ENCODE data around the gene RHBDL1. TPM values are rescaled to one million over a fixed set of nuclear protein-coding genes. Genes with fewer than 3 reads are reported as not detected.

The RHBDL1 gene
- total RNA-seq, 5 donors from 2014 or later (not counting 1 experiment from before 2014, with no cell fraction given): 2.0 to 3.6 (median 2.5) TPM

- H3K4me3 Mint-ChIP-seq: peak overlapping the region in 2 of 3 donors; percentile 17 to 82
- H3K36me3 Mint-ChIP-seq: no peaks in the 10 kb centered on the region
- Histone ChIP-seq H3K27ac (ENCODE audit: low read length) (peak overlapping the region; percentile 34), H3K36me3 (ENCODE audit: control insufficient read depth in 2 of 2, extremely low read depth in 1 of 2, insufficient read depth in 1 of 2, low read length in 1 of 2) (no peaks in the 10 kb centered on the region), H3K4me1 (ENCODE audit: control insufficient read depth in 1 of 2, extremely low read depth in 1 of 2, insufficient read depth in 2 of 2, low read length in 2 of 2) (peaks cover 18 to 62% of the 10 kb centered on the region in 2 experiments), H3K9me3 (no peaks in the 10 kb centered on the region), H3K4me3 (ENCODE audit: control insufficient read depth in 1 of 2, extremely low read depth in 1 of 2, low read length in 1 of 2) (peak overlapping the region in 1 of 2 donors; percentile 11), H3K27me3 (replicated peaks in 1 of 2; ENCODE audit: control insufficient read depth in 2 of 2, extremely low read depth in 1 of 2, insufficient read depth in 2 of 2, low read length in 1 of 2) (peaks cover 0 to 33% of the 10 kb centered on the region in 2 experiments)
- POLR2A ChIA-PET: no interaction called here
- whole genome bisulfite sequencing (ENCODE audit: insufficient coverage): 10% methylated on average over 37 of the region's 37 CpGs
- DNase-seq: peak in 16 of 35 experiments; percentile 22 to 62 (median 48)
- H3K27me3 Mint-ChIP-seq: no peaks in the 10 kb centered on the region
- peaks cover 20 to 43% (median 42%) of the 10 kb centered on the region in 3 donors for H3K4me1 Mint-ChIP-seq
- no peak for ATAC-seq (replicated peaks in 1 of 4)
- no peaks in the 10 kb centered on the region for H3K9me3 Mint-ChIP-seq
- no peak overlapping the region for H3K27ac Mint-ChIP-seq
- CTCF ChIA-PET: no interaction called here
These were observed 18.3 kb downstream of the RHBDL1 start for GRCh38 chr16:693766-694165.

GRCh38 chr16:694187-694862, 18.9 kb downstream of the RHBDL1 start:
- peak in 2 of 35 experiments; percentile 24 to 45 for DNase-seq
- peaks cover 0 to 36% of the 10 kb centered on the region in 2 experiments for H3K27me3 ChIP-seq (replicated peaks in 1 of 2; ENCODE audit: control insufficient read depth in 2 of 2, extremely low read depth in 1 of 2, insufficient read depth in 2 of 2, low read length in 1 of 2)
- peaks cover 19 to 62% of the 10 kb centered on the region in 2 experiments for H3K4me1 ChIP-seq (ENCODE audit: control insufficient read depth in 1 of 2, extremely low read depth in 1 of 2, insufficient read depth in 2 of 2, low read length in 2 of 2)
- 5% methylated on average over 54 of the region's 64 CpGs for WGBS (ENCODE audit: insufficient coverage)
- POLR2A ChIA-PET: no interaction called here
- peak overlapping the region; percentile 66 to 71 for H3K4me3 ChIP-seq (ENCODE audit: control insufficient read depth in 1 of 2, extremely low read depth in 1 of 2, low read length in 1 of 2)
- no peaks in the 10 kb centered on the region for H3K9me3 ChIP-seq
- Mint-ChIP-seq H3K36me3 (no peaks in the 10 kb centered on the region), H3K4me3 (peak overlapping the region; percentile 72 to 82 (median 75)), H3K27me3 (no peaks in the 10 kb centered on the region), H3K27ac (peak overlapping the region in 1 of 2 donors; percentile 66), H3K4me1 (peaks cover 20 to 43% (median 41%) of the 10 kb centered on the region in 3 donors), H3K9me3 (no peaks in the 10 kb centered on the region)
- H3K36me3 ChIP-seq (ENCODE audit: control insufficient read depth in 2 of 2, extremely low read depth in 1 of 2, insufficient read depth in 1 of 2, low read length in 1 of 2): no peaks in the 10 kb centered on the region
- CTCF ChIA-PET: no interaction called here
- H3K27ac ChIP-seq (ENCODE audit: low read length): no peak overlapping the region
- peak in 2 of 4 experiments; percentile 2 to 15 for ATAC-seq (replicated peaks in 1 of 4)

GRCh38 chr16:694863-695354, 19.4 kb downstream of the RHBDL1 start:
- H3K9me3 Mint-ChIP-seq: no peaks in the 10 kb centered on the region
- POLR2A ChIA-PET: interaction anchor here in 1 of 2 donors (0.6 kb wide), 1 partner anchor 19 kb away, joined by 6 read pairs; no protein-coding TSS in a partner anchor
- H3K9me3 ChIP-seq: no peaks in the 10 kb centered on the region
- H3K4me3 ChIP-seq (ENCODE audit: control insufficient read depth in 1 of 2, extremely low read depth in 1 of 2, low read length in 1 of 2): peak overlapping the region; percentile 66 to 71
- ATAC-seq (replicated peaks in 1 of 4): peak; percentile 1 to 17 (median 2)
- no peak overlapping the region for H3K27ac Mint-ChIP-seq
- H3K36me3 Mint-ChIP-seq: no peaks in the 10 kb centered on the region
- peaks cover 20 to 44% (median 37%) of the 10 kb centered on the region in 3 donors for H3K4me1 Mint-ChIP-seq
- H3K27me3 ChIP-seq (replicated peaks in 1 of 2; ENCODE audit: control insufficient read depth in 2 of 2, extremely low read depth in 1 of 2, insufficient read depth in 2 of 2, low read length in 1 of 2): peaks cover 0 to 39% of the 10 kb centered on the region in 2 experiments
- no peaks in the 10 kb centered on the region for H3K27me3 Mint-ChIP-seq
- 2% methylated on average over 17 of the region's 37 CpGs for WGBS (ENCODE audit: insufficient coverage)
- CTCF ChIA-PET: interaction anchor here in 1 of 2 donors (1.1 kb wide), 1 partner anchor 16 kb away, joined by 5 read pairs; no protein-coding TSS in a partner anchor
- no peaks in the 10 kb centered on the region for H3K36me3 ChIP-seq (ENCODE audit: control insufficient read depth in 2 of 2, extremely low read depth in 1 of 2, insufficient read depth in 1 of 2, low read length in 1 of 2)
- H3K4me3 Mint-ChIP-seq: peak overlapping the region; percentile 28 to 82 (median 72)
- peaks cover 14 to 62% of the 10 kb centered on the region in 2 experiments for H3K4me1 ChIP-seq (ENCODE audit: control insufficient read depth in 1 of 2, extremely low read depth in 1 of 2, insufficient read depth in 2 of 2, low read length in 2 of 2)
- H3K27ac ChIP-seq (ENCODE audit: low read length): no peak overlapping the region
- no peak for DNase-seq

GRCh38 chr16:695355-696089, 20.1 kb downstream of the RHBDL1 start:
- H3K36me3 ChIP-seq (ENCODE audit: control insufficient read depth in 2 of 2, extremely low read depth in 1 of 2, insufficient read depth in 1 of 2, low read length in 1 of 2): no peaks in the 10 kb centered on the region
- 1% methylated on average over 62 of the region's 71 CpGs for WGBS (ENCODE audit: insufficient coverage)
- H3K27ac ChIP-seq (ENCODE audit: low read length): peak overlapping the region; percentile 39
- H3K27me3 Mint-ChIP-seq: no peaks in the 10 kb centered on the region
- H3K9me3 ChIP-seq: no peaks in the 10 kb centered on the region
- H3K4me1 ChIP-seq (ENCODE audit: control insufficient read depth in 1 of 2, extremely low read depth in 1 of 2, insufficient read depth in 2 of 2, low read length in 2 of 2): peaks cover 14 to 64% of the 10 kb centered on the region in 2 experiments
- H3K4me1 Mint-ChIP-seq: peaks cover 20 to 44% (median 35%) of the 10 kb centered on the region in 3 donors
- H3K4me3 ChIP-seq (ENCODE audit: control insufficient read depth in 1 of 2, extremely low read depth in 1 of 2, low read length in 1 of 2): peak overlapping the region; percentile 69 to 71
- peaks cover 0 to 45% of the 10 kb centered on the region in 2 experiments for H3K27me3 ChIP-seq (replicated peaks in 1 of 2; ENCODE audit: control insufficient read depth in 2 of 2, extremely low read depth in 1 of 2, insufficient read depth in 2 of 2, low read length in 1 of 2)
- H3K27ac Mint-ChIP-seq: peak overlapping the region; percentile 84 to 91
- ChIA-PET POLR2A (interaction anchor here in 1 of 2 donors (0.6 kb wide), 1 partner anchor 19 kb away, joined by 6 read pairs; no protein-coding TSS in a partner anchor), CTCF (interaction anchor here in 1 of 2 donors (1.1 kb wide), 1 partner anchor 16 kb away, joined by 5 read pairs; no protein-coding TSS in a partner anchor)
- DNase-seq (peak in 32 of 35 experiments; percentile 25 to 80 (median 54)), ATAC-seq (replicated peaks in 1 of 4) (peak; percentile 72 to 83 (median 76))
- peak overlapping the region; percentile 82 to 84 (median 84) for H3K4me3 Mint-ChIP-seq
- no peaks in the 10 kb centered on the region for H3K36me3 Mint-ChIP-seq
- no peaks in the 10 kb centered on the region for H3K9me3 Mint-ChIP-seq

GRCh38 chr16:698911-699671, 23.6 kb downstream of the RHBDL1 start:
- Histone ChIP-seq H3K4me1 (ENCODE audit: control insufficient read depth in 1 of 2, extremely low read depth in 1 of 2, insufficient read depth in 2 of 2, low read length in 2 of 2) (peaks cover 14 to 66% of the 10 kb centered on the region in 2 experiments), H3K4me3 (ENCODE audit: control insufficient read depth in 1 of 2, extremely low read depth in 1 of 2, low read length in 1 of 2) (no peak overlapping the region), H3K36me3 (ENCODE audit: control insufficient read depth in 2 of 2, extremely low read depth in 1 of 2, insufficient read depth in 1 of 2, low read length in 1 of 2) (no peaks in the 10 kb centered on the region), H3K27ac (ENCODE audit: low read length) (no peak overlapping the region), H3K9me3 (no peaks in the 10 kb centered on the region), H3K27me3 (replicated peaks in 1 of 2; ENCODE audit: control insufficient read depth in 2 of 2, extremely low read depth in 1 of 2, insufficient read depth in 2 of 2, low read length in 1 of 2) (peaks cover 0 to 73% of the 10 kb centered on the region in 2 experiments)
- WGBS (ENCODE audit: insufficient coverage): 46% methylated on average over 14 of the region's 19 CpGs
- no peaks in the 10 kb centered on the region for H3K9me3 Mint-ChIP-seq
- no peak overlapping the region for H3K27ac Mint-ChIP-seq
- peak overlapping the region; percentile 6 to 23 (median 17) for H3K4me3 Mint-ChIP-seq
- DNase-seq: peak in 1 of 35 experiments; percentile 18
- peak in 1 of 4 experiments; percentile 13 for ATAC-seq (replicated peaks in 1 of 4)
- CTCF ChIA-PET: interaction anchor here in 1 of 2 donors (0.5 kb wide), 1 partner anchor 28 kb away, joined by 3 read pairs; no protein-coding TSS in a partner anchor
- POLR2A ChIA-PET: no interaction called here
- no peaks in the 10 kb centered on the region for H3K36me3 Mint-ChIP-seq
- H3K4me1 Mint-ChIP-seq: peaks cover 13 to 37% (median 25%) of the 10 kb centered on the region in 3 donors
- peaks cover 8 to 22% of the 10 kb centered on the region in 2 donors for H3K27me3 Mint-ChIP-seq
